MM.1S (cell line): ENCODE results near the gene NR1H2.

Experiments used
- DNase-seq: peaks from one replicate; pipeline ENCODE4 v3.0.0-alpha.2; 2015
- H2AFZ ChIP-seq: fragments of 300-600 bp; sonication (generic); 2 replicates; pipeline ENCODE4 v1.6.0; 2016; ENCODE audit warnings: antibody characterized with exemption, low read length
- H3F3A ChIP-seq: fragments of 300-600 bp; sonication (generic); 2 replicates; pipeline ENCODE4 v1.6.1; 2016; ENCODE audit warnings: mild to moderate bottlenecking, antibody characterized with exemption, low read length, moderate library complexity, mixed read lengths; ENCODE audit not compliant: insufficient read depth
- H3K27ac ChIP-seq: fragments of 300-600 bp; sonication (generic); 2 replicates; pipeline ENCODE4 v1.5.1; 2016; ENCODE audit warnings: mild to moderate bottlenecking, low read length
- H3K27me3 ChIP-seq: fragments of 300-600 bp; sonication (generic); replicated peaks from 2 replicates; pipeline ENCODE4 v1.6.0; 2016; ENCODE audit warnings: low read length; ENCODE audit not compliant: insufficient read depth
- H3K36me3 ChIP-seq: fragments of 300-600 bp; sonication (generic); replicated peaks from 2 replicates; pipeline ENCODE4 v1.6.1; 2016; ENCODE audit warnings: mild to moderate bottlenecking, low read length, mixed read lengths; ENCODE audit not compliant: insufficient read depth
- H3K4me1 ChIP-seq: fragments of 300-600 bp; sonication (generic); 2 replicates; pipeline ENCODE4 v1.6.1; 2016; ENCODE audit warnings: low read length, mixed read lengths
- H3K4me2 ChIP-seq: fragments of 300-600 bp; sonication (generic); 2 replicates; pipeline ENCODE4 v1.6.0; 2016; ENCODE audit warnings: low read depth, low read length
- H3K4me3 ChIP-seq: fragments of 300-600 bp; sonication (generic); 2 replicates; pipeline ENCODE4 v1.5.1; 2016; ENCODE audit warnings: low read length, mixed read lengths
- H3K79me2 ChIP-seq: fragments of 300-600 bp; sonication (generic); 2 replicates; pipeline ENCODE4 v1.6.1; 2016; ENCODE audit warnings: mixed run types, low read length, mixed read lengths
- H3K9ac ChIP-seq: fragments of 300-600 bp; sonication (generic); 2 replicates; pipeline ENCODE4 v1.6.1; 2016; ENCODE audit warnings: low read length, mixed read lengths
- H3K9me2 ChIP-seq: fragments of 300-600 bp; sonication (generic); replicated peaks from 2 replicates; pipeline ENCODE4 v1.6.1; 2016; ENCODE audit warnings: mild to moderate bottlenecking, low read length, mixed read lengths; ENCODE audit not compliant: insufficient read depth
- H3K9me3 ChIP-seq: fragments of 300-600 bp; sonication (generic); replicated peaks from 2 replicates; pipeline ENCODE4 v1.6.1; 2016; ENCODE audit warnings: mild to moderate bottlenecking, low read length, mixed read lengths; ENCODE audit not compliant: insufficient read depth
- H4K20me1 ChIP-seq: fragments of 300-600 bp; sonication (generic); 2 replicates; pipeline ENCODE4 v1.6.1; 2016; ENCODE audit warnings: mild to moderate bottlenecking, low read length, moderate library complexity, mixed read lengths; ENCODE audit not compliant: insufficient read depth
- EZH2 ChIP-seq: fragments of 300-600 bp; sonication (generic); optimal IDR thresholded peaks from 2 replicates; pipeline ENCODE3; 2017; ENCODE audit warnings: low read depth, mild to moderate bottlenecking, antibody characterized with exemption, low read length, mixed read lengths
- EZH2phosphoT487 ChIP-seq: fragments of 300-600 bp; sonication (generic); IDR thresholded peaks from 2 replicates; pipeline ENCODE4 v1.6.1; 2018; ENCODE audit warnings: antibody characterized with exemption, low read length
- TF ChIP-seq, protein P1 (sequence below): fragments of 300-600 bp; sonication (generic); IDR thresholded peaks from 2 replicates; pipeline ENCODE4 v1.5.1; 2016; ENCODE audit warnings: antibody characterized with exemption, low read length, mixed read lengths

NR1H2 gene

DNA sequence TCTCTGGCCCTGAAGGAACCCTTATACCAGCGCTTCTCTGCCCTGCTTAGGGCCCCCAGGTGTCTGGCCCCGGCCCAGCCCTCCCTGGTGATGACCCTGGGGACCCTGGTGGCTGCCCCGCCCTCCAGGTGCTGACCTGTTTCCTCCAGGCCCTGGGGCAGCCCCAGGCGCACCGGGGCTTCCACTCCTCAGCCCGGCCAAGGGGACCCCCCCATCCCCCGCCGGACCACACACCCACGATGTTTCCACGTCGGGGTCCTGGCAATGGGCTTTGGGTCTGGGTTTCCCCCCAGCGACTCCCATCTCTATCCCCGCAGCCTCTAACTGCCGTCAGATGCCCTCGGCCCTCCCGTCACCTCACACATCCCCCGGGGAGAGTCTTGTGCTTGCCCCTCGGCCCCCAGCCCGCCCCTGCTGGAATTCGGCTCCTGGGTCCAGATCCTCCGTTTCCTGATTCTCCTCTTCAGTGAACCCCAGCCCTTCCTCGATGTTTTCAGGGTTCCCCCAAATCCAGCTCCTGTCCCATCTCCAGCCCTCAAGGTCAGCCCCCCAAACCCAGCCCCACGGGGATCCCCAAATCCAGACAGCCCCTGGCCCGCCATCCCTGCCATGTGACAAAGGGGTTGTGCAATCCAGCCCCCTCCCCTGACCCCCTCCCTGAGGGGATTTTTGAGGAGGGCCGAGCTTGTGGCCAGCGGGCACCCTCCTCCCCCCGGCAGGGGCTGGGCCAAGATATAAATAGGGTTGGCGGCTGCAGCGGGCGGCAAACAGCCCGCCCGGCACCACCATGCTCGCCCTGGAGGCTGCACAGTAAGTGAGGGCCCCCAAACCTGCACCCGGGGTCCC, 42.1 kb downstream of the NR1H2 start, which contains the start of gene SPIB:
SPIB (plus strand) TSS at position 763 of the 846 bp plus-strand sequence; CDS start at position 788, 25 bp downstream.
- Histone ChIP-seq H3K9me2 (no peaks in the 10 kb centered on the region), H3K4me3 (peak within 1 kb of the TSS; percentile 50)

DNA sequence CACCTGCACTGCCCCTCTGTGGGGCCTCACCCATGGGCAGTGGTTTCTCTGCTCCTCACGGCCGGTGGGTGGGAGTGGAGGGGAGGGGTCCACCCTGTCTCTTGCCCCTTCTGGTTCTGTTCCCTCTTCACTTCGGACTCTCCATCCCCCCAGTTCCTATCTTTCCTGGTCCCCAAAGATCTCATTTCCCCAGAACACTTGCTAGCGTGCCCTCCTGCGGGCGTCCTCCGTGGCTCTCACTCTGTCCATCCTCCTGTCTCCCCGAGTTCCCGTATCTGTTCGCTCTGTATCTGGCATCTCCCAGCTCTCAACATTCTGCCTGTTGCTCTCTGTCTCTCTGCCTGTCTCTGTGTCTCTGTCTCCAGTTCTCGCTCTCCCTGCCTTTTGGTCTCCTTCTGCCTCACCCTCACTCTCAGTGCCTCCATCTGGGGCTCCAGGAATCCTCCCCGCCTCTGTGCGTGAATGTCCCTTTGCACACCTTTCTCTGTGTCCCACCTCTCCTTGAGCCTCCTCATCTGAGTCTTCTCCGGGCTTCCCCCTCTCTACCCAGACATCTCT, 42.8 kb downstream of the NR1H2 start:
- H3K36me3 ChIP-seq = no peaks in the 10 kb centered on the region

More for the DNA sequence above, 42.1 kb downstream of the NR1H2 start, which contains the start of gene SPIB:
- peaks cover 8% of the 10 kb centered on the region for H3K27me3 ChIP-seq
- peak within 1 kb of the TSS; percentile 61 for H2AFZ ChIP-seq
- H3K36me3 ChIP-seq = no peaks in the 10 kb centered on the region
- no peaks in the 10 kb centered on the region; the same call in 1 of the 2 replicates for H3F3A ChIP-seq
- H3K27ac ChIP-seq = no peak within 1 kb of the TSS
- DNase-seq = no peak
- peak within 1 kb of the TSS; percentile 72 for H3K4me2 ChIP-seq
- H4K20me1 ChIP-seq = no peaks in the 10 kb centered on the region
- H3K9me3 ChIP-seq = no peaks in the 10 kb centered on the region
- no peak within 1 kb of the TSS for H3K9ac ChIP-seq
- H3K79me2 ChIP-seq = no peaks in the 10 kb centered on the region
- no peak for TF ChIP-seq EZH2phosphoT487
- no peak for TF ChIP-seq EZH2
- TF ChIP-seq, protein P1, sequence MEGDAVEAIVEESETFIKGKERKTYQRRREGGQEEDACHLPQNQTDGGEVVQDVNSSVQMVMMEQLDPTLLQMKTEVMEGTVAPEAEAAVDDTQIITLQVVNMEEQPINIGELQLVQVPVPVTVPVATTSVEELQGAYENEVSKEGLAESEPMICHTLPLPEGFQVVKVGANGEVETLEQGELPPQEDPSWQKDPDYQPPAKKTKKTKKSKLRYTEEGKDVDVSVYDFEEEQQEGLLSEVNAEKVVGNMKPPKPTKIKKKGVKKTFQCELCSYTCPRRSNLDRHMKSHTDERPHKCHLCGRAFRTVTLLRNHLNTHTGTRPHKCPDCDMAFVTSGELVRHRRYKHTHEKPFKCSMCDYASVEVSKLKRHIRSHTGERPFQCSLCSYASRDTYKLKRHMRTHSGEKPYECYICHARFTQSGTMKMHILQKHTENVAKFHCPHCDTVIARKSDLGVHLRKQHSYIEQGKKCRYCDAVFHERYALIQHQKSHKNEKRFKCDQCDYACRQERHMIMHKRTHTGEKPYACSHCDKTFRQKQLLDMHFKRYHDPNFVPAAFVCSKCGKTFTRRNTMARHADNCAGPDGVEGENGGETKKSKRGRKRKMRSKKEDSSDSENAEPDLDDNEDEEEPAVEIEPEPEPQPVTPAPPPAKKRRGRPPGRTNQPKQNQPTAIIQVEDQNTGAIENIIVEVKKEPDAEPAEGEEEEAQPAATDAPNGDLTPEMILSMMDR = no peak
- peaks cover 26% of the 10 kb centered on the region for H3K4me1 ChIP-seq

DNA sequence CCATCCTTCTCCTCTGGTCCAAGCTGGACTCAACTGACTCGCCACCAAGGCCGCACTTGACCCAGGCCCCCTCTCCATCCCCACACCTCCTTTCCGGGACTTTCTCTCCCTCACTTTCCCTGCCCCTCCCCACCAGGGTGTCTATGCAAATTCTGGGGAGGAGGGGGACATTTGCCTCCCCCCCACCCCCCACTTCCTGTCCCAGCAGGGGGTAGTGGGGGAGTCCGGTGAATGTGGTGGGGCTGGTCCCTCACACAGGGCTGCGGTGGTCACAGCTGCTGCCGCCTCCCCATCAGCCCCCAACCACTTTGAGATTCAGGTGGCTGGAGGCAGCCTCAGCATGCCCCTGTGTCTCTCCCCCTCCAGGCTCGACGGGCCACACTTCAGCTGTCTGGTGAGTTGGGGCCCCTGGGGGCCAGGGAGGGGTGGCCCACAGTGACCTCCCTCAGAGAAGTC, 43.4 kb downstream of the NR1H2 start:
- H3K9ac ChIP-seq = no peak overlapping the region
- peaks cover 26% of the 10 kb centered on the region for H3K4me1 ChIP-seq
- H3K36me3 ChIP-seq = no peaks in the 10 kb centered on the region
- H3F3A ChIP-seq = no peaks in the 10 kb centered on the region
- H3K9me2 ChIP-seq = no peaks in the 10 kb centered on the region
- TF ChIP-seq, protein P1 = no peak
- TF ChIP-seq EZH2 = no peak
- no peak for TF ChIP-seq EZH2phosphoT487
- no peaks in the 10 kb centered on the region for H3K79me2 ChIP-seq
- no peak overlapping the region for H3K27ac ChIP-seq
- no peak for DNase-seq
- peak overlapping the region; percentile 72; the same call in 1 of the 2 replicates for H3K4me2 ChIP-seq
- H3K4me3 ChIP-seq = peak overlapping the region; percentile 50; the same call in 1 of the 2 replicates
- peaks cover 8% of the 10 kb centered on the region for H3K27me3 ChIP-seq
- H3K9me3 ChIP-seq = no peaks in the 10 kb centered on the region
- H2AFZ ChIP-seq = no peak overlapping the region
- H4K20me1 ChIP-seq = no peaks in the 10 kb centered on the region

More for the DNA sequence above, 42.8 kb downstream of the NR1H2 start:
- no peaks in the 10 kb centered on the region; the same call in 1 of the 2 replicates for H3F3A ChIP-seq
- no peaks in the 10 kb centered on the region for H3K9me3 ChIP-seq
- peaks cover 26% of the 10 kb centered on the region for H3K4me1 ChIP-seq
- peak overlapping the region; percentile 72 for H3K4me2 ChIP-seq
- no peaks in the 10 kb centered on the region for H3K9me2 ChIP-seq
- TF ChIP-seq, protein P1 = no peak
- TF ChIP-seq EZH2 (no peak), EZH2phosphoT487 (no peak)
- peak overlapping the region; percentile 50 for H3K4me3 ChIP-seq
- no peaks in the 10 kb centered on the region for H4K20me1 ChIP-seq
- DNase-seq = no peak
- H2AFZ ChIP-seq = peak overlapping the region; percentile 61
- H3K9ac ChIP-seq = no peak overlapping the region
- H3K79me2 ChIP-seq = no peaks in the 10 kb centered on the region
- peaks cover 8% of the 10 kb centered on the region for H3K27me3 ChIP-seq
- H3K27ac ChIP-seq = no peak overlapping the region
